Measurements from ENCODE around the gene OR51F1.
"Not testable (repeated sequence)": the region's sequence is repeated elsewhere in the genome, so short reads cannot be mapped to it uniquely, and the experiment has no call there.

The OR51F1 gene

GRCh38 chr11:4748438-4748837 lies 21.3 kb downstream of the OR51F1 start:
- Histone ChIP-seq H3K9me3 (no peaks in the 10 kb centered on the region), H3K27ac (no peak overlapping the region), H3K4me3 (ENCODE audit: low read depth in 1 of 2, low read length in 1 of 2) (no peak overlapping the region), H3K36me3 (no peaks in the 10 kb centered on the region), H3K27me3 (no peaks in the 10 kb centered on the region), H3K4me1 (ENCODE audit: control insufficient read depth in 1 of 2, insufficient read depth in 1 of 2, low read depth in 1 of 2, low read length in 1 of 2) (no peaks in the 10 kb centered on the region)
- no peak for TF ChIP-seq CTCF (IDR thresholded peaks at IDR 0.05)

GRCh38 chr11:4740735-4741134 lies 29.0 kb downstream of the OR51F1 start:
- Histone ChIP-seq H3K9me3 (no peaks in the 10 kb centered on the region), H3K27me3 (no peaks in the 10 kb centered on the region), H3K27ac (no peak overlapping the region), H3K36me3 (no peaks in the 10 kb centered on the region), H3K4me3 (ENCODE audit: low read depth in 1 of 2, low read length in 1 of 2) (no peak overlapping the region), H3K4me1 (ENCODE audit: control insufficient read depth in 1 of 2, insufficient read depth in 1 of 2, low read depth in 1 of 2, low read length in 1 of 2) (no peaks in the 10 kb centered on the region)
- TF ChIP-seq CTCF (IDR thresholded peaks at IDR 0.05) = no peak

GRCh38 chr11:4727171-4727570 lies 42.6 kb downstream of the OR51F1 start:
- Histone ChIP-seq H3K4me1 (ENCODE audit: control insufficient read depth in 1 of 2, insufficient read depth in 1 of 2, low read depth in 1 of 2, low read length in 1 of 2) (no peaks in the 10 kb centered on the region), H3K4me3 (ENCODE audit: low read depth in 1 of 2, low read length in 1 of 2) (no peak overlapping the region), H3K27me3 (no peaks in the 10 kb centered on the region), H3K36me3 (no peaks in the 10 kb centered on the region), H3K27ac (no peak overlapping the region), H3K9me3 (no peaks in the 10 kb centered on the region)
- no peak for TF ChIP-seq CTCF (IDR thresholded peaks at IDR 0.05)

- H3K9me3 ChIP-seq; H3K27ac ChIP-seq; H3K4me1 ChIP-seq (ENCODE audit: control insufficient read depth in 1 of 2, insufficient read depth in 1 of 2, low read depth in 1 of 2, low read length in 1 of 2); H3K27me3 ChIP-seq; H3K4me3 ChIP-seq (ENCODE audit: low read depth in 1 of 2, low read length in 1 of 2); H3K36me3 ChIP-seq: not testable (repeated sequence)
These were observed 46.9 kb downstream of the OR51F1 start for GRCh38 chr11:4722616-4723534.

Measured in neutrophil (primary cell).